22Rv1 (cell line): ENCODE measurements around the gene PLA2G6.

Experiments
- ZFX ChIP-seq: fragments of 450-650 bp; IDR thresholded peaks from 2 replicates; pipeline ENCODE4 v1.6.1; 2017; ENCODE audit warnings: antibody characterized with exemption, borderline replicate concordance
- TF ChIP-seq, protein P1 (sequence below): fragments of 450-650 bp; IDR thresholded peaks from 2 replicates; pipeline ENCODE4 v1.5.1; 2017; ENCODE audit warnings: mild to moderate bottlenecking

DNA sequence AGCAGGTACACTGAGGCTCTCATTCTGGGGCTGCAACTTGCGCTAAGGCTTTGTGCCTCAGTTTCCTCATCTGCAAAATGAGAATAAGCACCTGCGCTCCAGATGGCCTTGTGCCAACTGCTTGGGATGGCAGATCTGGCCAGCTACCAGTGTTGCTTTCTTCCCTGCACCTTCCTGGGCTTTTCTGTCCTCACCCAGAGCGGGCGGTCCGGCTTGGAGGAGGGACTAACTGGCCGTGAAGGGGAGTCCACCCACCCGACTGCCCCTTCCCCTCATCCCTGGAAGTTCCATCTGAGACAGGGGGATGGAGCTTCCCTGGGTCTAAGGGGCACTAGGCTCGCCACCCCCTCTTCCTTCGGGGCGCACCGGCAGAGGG, 101.2 kb downstream of the PLA2G6 start:
- TF ChIP-seq, protein P1, sequence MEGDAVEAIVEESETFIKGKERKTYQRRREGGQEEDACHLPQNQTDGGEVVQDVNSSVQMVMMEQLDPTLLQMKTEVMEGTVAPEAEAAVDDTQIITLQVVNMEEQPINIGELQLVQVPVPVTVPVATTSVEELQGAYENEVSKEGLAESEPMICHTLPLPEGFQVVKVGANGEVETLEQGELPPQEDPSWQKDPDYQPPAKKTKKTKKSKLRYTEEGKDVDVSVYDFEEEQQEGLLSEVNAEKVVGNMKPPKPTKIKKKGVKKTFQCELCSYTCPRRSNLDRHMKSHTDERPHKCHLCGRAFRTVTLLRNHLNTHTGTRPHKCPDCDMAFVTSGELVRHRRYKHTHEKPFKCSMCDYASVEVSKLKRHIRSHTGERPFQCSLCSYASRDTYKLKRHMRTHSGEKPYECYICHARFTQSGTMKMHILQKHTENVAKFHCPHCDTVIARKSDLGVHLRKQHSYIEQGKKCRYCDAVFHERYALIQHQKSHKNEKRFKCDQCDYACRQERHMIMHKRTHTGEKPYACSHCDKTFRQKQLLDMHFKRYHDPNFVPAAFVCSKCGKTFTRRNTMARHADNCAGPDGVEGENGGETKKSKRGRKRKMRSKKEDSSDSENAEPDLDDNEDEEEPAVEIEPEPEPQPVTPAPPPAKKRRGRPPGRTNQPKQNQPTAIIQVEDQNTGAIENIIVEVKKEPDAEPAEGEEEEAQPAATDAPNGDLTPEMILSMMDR, result no peak
- TF ChIP-seq ZFX, result no peak
